Activated B cell treated with CpG ODN at 0.5 μM for 24 hours (primary cell): Measurements from ENCODE around the gene MEIS2. TPM values are rescaled to one million over a fixed set of nuclear protein-coding genes. Genes with fewer than 3 reads are reported as not detected.

Source experiments
- ATAC-seq: fragments of 200-7000 bp; cut with Tn5 transposase; one replicate; pipeline ENCODE4 v1.10.0; 2021; ENCODE audit warnings: low read depth, mild to moderate bottlenecking, moderate library complexity
- CTCF ChIA-PET: fragments of 350-600 bp; sonication (Branson Sonifier 250); formaldehyde crosslinking; loops from one replicate; lab custom pipeline; 2021; ENCODE audit warnings: antibody characterized with exemption; lab: Charles Lee
- POLR2A ChIA-PET: fragments of 350-600 bp; sonication (Branson Sonifier 250); formaldehyde crosslinking; loops from one replicate; lab custom pipeline; 2021; ENCODE audit warnings: antibody characterized with exemption; lab: Charles Lee
- DNase-seq: peaks from one replicate; pipeline ENCODE4 v3.0.0; 2022
- H3K27ac Mint-ChIP-seq: one replicate; pipeline ENCODE4 v1.8.0; 2020; ENCODE audit warnings: mixed read lengths
- H3K27me3 Mint-ChIP-seq: one replicate; pipeline ENCODE4 v1.8.0; 2021; ENCODE audit warnings: mixed read lengths
- H3K36me3 Mint-ChIP-seq: one replicate; pipeline ENCODE4 v1.8.0; 2021; ENCODE audit warnings: low read depth, mixed read lengths
- H3K4me1 Mint-ChIP-seq: one replicate; pipeline ENCODE4 v1.8.0; 2021; ENCODE audit warnings: mixed read lengths
- H3K4me3 Mint-ChIP-seq: one replicate; pipeline ENCODE4 v1.8.0; 2020; ENCODE audit warnings: mild to moderate bottlenecking, mixed read lengths
- H3K9me3 Mint-ChIP-seq: one replicate; pipeline ENCODE4 v1.8.0; 2020; ENCODE audit warnings: mixed read lengths
- CTCF ChIP-seq: fragments of 200-600 bp; IDR thresholded peaks from one replicate; pipeline ENCODE4 v1.8.0; 2022; ENCODE audit warnings: antibody characterized with exemption, mild to moderate bottlenecking
- intact Hi-C: fragments of 100-400 bp; cut with micrococcal nuclease; formaldehyde crosslinking; loops from one replicate; pipeline ENCODE4 v1.15.1; 2024
- total RNA-seq: library from RNA; stranded (reverse); gene quantifications from 2 replicates; pipeline ENCODE4 v1.2.3, GENCODE V29; 2022

Gene MEIS2
- total RNA-seq, 1 donor from 2014 or later = 0.24 TPM

GRCh38 chr15:36879568-36880222 is 220.7 kb downstream of the MEIS2 start:
- no peaks in the 10 kb centered on the region for H3K9me3 Mint-ChIP-seq
- no peak for ATAC-seq

GRCh38 chr15:36878684-36879262 is 221.6 kb downstream of the MEIS2 start:
- intact Hi-C loops = loop anchor here (5.0 kb wide), 1 partner anchor 376 kb away; no protein-coding TSS in a partner anchor
- DNase-seq = no peak
- CTCF ChIA-PET = no interaction called here
- no peak overlapping the region for H3K27ac Mint-ChIP-seq
- no peak overlapping the region for H3K4me3 Mint-ChIP-seq
- peaks cover 67% of the 10 kb centered on the region for H3K27me3 Mint-ChIP-seq
- peaks cover 14% of the 10 kb centered on the region for H3K4me1 Mint-ChIP-seq
- no peak for TF ChIP-seq CTCF
- no peaks in the 10 kb centered on the region for H3K9me3 Mint-ChIP-seq
- no peaks in the 10 kb centered on the region for H3K36me3 Mint-ChIP-seq
- POLR2A ChIA-PET = no interaction called here
- no peak for ATAC-seq

More at GRCh38 chr15:36879568-36880222, 220.7 kb downstream of the MEIS2 start:
- peaks cover 74% of the 10 kb centered on the region for H3K27me3 Mint-ChIP-seq
- DNase-seq = no peak
- CTCF ChIA-PET = no interaction called here
- POLR2A ChIA-PET = no interaction called here
- intact Hi-C loops = loop anchor here (5.0 to 10.0 kb wide), 4 partner anchors 377 to 1473 kb away; no protein-coding TSS in a partner anchor
- H3K27ac Mint-ChIP-seq = no peak overlapping the region
- no peak overlapping the region for H3K4me3 Mint-ChIP-seq
- no peak for TF ChIP-seq CTCF
- H3K36me3 Mint-ChIP-seq = no peaks in the 10 kb centered on the region
- peaks cover 15% of the 10 kb centered on the region for H3K4me1 Mint-ChIP-seq

- ATAC-seq (no peak), DNase-seq (no peak)
- Mint-ChIP-seq H3K36me3 (no peaks in the 10 kb centered on the region), H3K4me3 (no peak overlapping the region), H3K9me3 (no peaks in the 10 kb centered on the region), H3K27ac (no peak overlapping the region), H3K27me3 (peaks cover 65% of the 10 kb centered on the region), H3K4me1 (peaks cover 11% of the 10 kb centered on the region)
- intact Hi-C loops = loop anchor here (5.0 kb wide), 1 partner anchor 376 kb away; no protein-coding TSS in a partner anchor
- no peak for TF ChIP-seq CTCF
- POLR2A ChIA-PET = no interaction called here
- CTCF ChIA-PET = no interaction called here
These were observed 222.3 kb downstream of the MEIS2 start for GRCh38 chr15:36877796-36878683.

- CTCF ChIA-PET = no interaction called here
- intact Hi-C loops = loop anchor here (5.0 kb wide), 1 partner anchor 375 kb away; no protein-coding TSS in a partner anchor
- H3K27ac Mint-ChIP-seq = no peak overlapping the region
- peaks cover 11% of the 10 kb centered on the region for H3K4me1 Mint-ChIP-seq
- no peaks in the 10 kb centered on the region for H3K36me3 Mint-ChIP-seq
- H3K9me3 Mint-ChIP-seq = no peaks in the 10 kb centered on the region
- peaks cover 58% of the 10 kb centered on the region for H3K27me3 Mint-ChIP-seq
- ATAC-seq = no peak
- POLR2A ChIA-PET = no interaction called here
- no peak for TF ChIP-seq CTCF
- no peak overlapping the region for H3K4me3 Mint-ChIP-seq
- DNase-seq = no peak
These were observed 223.1 kb downstream of the MEIS2 start for GRCh38 chr15:36877294-36877693.
